Head of caudate nucleus (tissue), 42 donors: ENCODE data around the gene SYNDIG1.

Source experiments
- DNase-seq, 42 donors: peaks; one replicate each; pipeline versions ENCODE4 v3.0.0 to v3.0.0-alpha.2; 2020 to 2021; ENCODE audit warnings: mixed read lengths in 7 of 42
- intact Hi-C: fragments of 100-400 bp; cut with DNase I; formaldehyde crosslinking; loops from one replicate; pipeline ENCODE4 v1.15.0; 2022

SYNDIG1 gene

DNA sequence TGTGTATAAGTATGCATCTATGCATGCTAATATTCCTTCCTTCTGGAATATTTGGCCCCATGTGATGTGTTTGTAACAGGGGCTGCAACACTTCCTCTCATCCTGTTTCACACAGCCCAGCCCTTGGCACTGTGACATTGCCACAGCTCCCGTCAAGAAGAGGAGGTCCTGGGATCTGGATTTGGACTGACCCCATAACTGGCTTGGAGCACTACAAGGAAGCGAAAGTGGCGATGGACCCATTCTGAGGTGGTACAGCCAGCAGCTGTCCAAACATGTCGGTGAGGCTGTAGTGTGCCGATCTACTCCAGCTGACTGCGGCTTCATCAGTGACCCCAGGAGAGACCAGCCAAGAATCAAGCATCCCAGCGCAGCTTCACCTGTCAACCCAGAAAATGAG is 18.2 kb downstream of the SYNDIG1 start:
- DNase-seq, result peak in 8 of 42 donors; percentile 0 to 23 (median 10)
- intact Hi-C loops, result no loop called here

- intact Hi-C loops, result no loop called here
- DNase-seq, result peak in 6 of 42 donors; percentile 1 to 27 (median 6)
Measured at GRCh38 chr20:24488064-24488799, 18.8 kb downstream of the SYNDIG1 start.

- intact Hi-C loops, result no loop called here
- peak in 2 of 42 donors; percentile 13 to 26 for DNase-seq
Measured at GRCh38 chr20:24488800-24489175, 19.4 kb downstream of the SYNDIG1 start.

DNA sequence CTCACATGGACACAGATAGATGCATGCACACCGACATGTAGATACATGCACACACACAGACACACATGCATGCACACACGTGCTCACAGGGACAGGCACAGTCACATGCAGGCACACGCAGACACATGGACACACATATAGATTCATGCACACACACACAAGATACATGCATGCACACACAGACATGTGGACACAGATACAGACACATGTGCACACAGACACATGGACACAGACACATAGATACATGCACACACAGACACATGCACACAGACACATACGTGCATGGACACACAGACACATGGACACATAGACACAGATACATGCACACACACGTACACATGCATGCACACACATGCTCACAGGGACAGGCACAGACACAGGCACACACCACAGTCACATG is 19.8 kb downstream of the SYNDIG1 start:
- peak in 2 of 42 donors; percentile 6 to 21 for DNase-seq

DNA sequence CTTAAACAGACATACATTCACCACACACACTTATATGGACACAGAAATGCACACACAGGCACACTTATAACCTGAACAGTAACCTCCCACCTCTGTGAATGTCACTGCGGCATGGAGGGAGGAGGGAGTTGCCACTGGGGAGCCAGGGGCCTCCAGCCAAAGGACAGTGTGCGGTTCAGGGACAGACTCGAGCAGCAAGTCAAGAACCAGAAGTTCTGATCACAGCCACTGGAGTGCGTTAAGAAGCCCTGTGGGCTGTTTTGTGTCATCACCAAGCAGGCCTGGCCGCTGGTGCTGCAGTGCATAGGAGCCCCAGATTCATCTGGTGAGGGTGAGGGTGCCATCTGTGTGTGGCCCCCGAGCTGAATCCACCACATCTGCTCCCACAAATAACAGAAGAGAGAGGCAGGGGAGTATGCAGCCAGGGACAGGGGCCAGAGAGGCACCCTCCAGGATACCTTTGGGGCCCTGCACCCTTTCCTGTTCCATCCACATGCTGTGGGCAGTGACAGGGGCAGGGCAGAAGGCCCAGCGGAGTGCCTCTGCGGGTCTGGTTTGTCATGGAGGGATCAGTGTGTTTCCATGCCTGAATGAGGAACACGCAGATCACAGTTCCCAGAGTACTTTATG is 20.3 kb downstream of the SYNDIG1 start:
- intact Hi-C loops, result no loop called here
- DNase-seq, result peak in 6 of 42 donors; percentile 8 to 36 (median 24)

More for the DNA sequence above, 19.8 kb downstream of the SYNDIG1 start:
- intact Hi-C loops, result no loop called here

GRCh38 chr20:24490598-24490997 is 21.2 kb downstream of the SYNDIG1 start:
- intact Hi-C loops, result no loop called here
- DNase-seq, result peak in 5 of 42 donors; percentile 1 to 40 (median 13)

GRCh38 chr20:24491041-24491756 is 21.8 kb downstream of the SYNDIG1 start:
- DNase-seq, result peak in 8 of 42 donors; percentile 1 to 40 (median 22)
- intact Hi-C loops, result no loop called here

DNA sequence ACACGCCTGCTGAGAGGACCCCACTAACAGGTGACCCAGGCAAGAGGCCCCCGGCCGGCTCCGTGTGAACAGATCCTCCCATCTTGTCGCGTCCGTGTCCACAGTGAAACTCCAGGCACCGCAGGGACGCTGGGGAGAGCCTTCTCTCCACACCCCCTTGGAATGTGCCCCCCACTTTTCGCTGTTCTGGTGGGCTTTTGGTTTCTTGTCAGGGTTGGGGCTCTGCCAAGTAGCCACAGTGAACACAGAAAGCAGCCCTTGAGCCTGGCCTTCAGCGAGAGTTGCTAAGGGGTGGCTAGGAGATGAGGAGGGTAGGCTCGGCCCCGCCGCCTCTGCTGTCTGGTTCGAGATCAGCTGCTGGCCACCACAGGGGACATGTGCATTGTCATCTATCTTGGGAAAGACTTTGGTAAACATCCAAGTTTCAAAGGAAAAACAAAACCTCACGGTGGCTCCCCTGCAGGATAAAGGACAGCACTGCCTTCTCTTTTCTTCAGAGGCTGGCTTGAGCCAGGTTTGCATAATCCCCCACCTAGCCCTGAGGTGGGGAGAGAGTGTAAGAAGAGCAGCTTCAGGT is 22.7 kb downstream of the SYNDIG1 start:
- peak in 7 of 42 donors; percentile 4 to 43 (median 32) for DNase-seq
- intact Hi-C loops, result no loop called here

DNA sequence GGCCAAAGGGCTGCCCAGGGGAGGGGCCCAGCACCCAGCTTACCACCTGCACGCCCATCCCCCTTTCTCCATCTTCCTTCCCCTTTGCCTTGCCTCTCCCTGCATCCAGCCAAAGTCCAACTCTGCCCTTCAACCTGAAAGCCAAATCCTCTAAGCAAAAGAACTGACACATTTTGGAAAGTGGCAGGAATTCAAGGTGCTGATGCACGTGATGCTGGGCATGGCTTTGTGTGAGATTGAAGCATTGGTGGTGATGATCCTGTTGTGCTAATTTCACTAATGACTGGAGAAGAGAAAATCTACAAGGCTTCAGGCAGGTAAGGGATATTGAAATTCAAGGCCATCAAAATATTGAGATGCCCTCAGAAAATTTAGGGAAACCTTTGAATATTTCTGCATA is 23.3 kb downstream of the SYNDIG1 start:
- intact Hi-C loops, result no loop called here
- peak in 1 of 42 donors; percentile 28 for DNase-seq

GRCh38 chr20:24493181-24493580 is 23.8 kb downstream of the SYNDIG1 start:
- intact Hi-C loops, result no loop called here
- DNase-seq, result peak in 4 of 42 donors; percentile 22 to 29 (median 28)

GRCh38 chr20:24493661-24494459 is 24.4 kb downstream of the SYNDIG1 start:
- intact Hi-C loops, result no loop called here
- peak in 5 of 42 donors; percentile 2 to 37 (median 27) for DNase-seq

DNA sequence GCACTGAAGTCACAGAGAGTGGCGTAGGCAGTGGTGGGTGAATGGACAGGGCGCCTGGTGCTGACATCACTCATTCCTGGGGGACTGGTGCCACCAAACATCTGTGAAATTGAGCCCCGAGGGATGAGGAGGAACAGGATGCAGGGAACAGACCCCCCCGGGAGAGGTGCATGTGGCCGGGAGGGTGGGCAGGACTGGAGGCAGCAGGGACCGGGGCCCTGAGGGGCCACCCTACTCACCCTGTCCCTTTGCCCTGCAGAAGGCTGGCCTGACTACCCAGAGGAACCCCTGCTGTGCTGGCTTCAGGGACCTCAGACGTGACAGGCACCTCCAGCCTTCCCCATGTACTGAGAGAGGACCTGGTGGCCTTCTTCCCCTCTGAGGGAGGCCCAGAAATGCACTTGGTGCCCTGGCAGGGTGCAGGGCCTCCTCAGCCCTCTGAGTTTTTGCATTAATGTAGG is 25.1 kb downstream of the SYNDIG1 start:
- DNase-seq, result peak in 2 of 42 donors; percentile 14 to 22
- intact Hi-C loops, result no loop called here

GRCh38 chr20:24495266-24495665 is 25.8 kb downstream of the SYNDIG1 start:
- peak in 4 of 42 donors; percentile 1 to 37 (median 28) for DNase-seq
- intact Hi-C loops, result no loop called here

- DNase-seq, result peak in 3 of 42 donors; percentile 1 to 41 (median 32)
- intact Hi-C loops, result no loop called here
Measured at GRCh38 chr20:24497851-24498250, 28.4 kb downstream of the SYNDIG1 start.

DNA sequence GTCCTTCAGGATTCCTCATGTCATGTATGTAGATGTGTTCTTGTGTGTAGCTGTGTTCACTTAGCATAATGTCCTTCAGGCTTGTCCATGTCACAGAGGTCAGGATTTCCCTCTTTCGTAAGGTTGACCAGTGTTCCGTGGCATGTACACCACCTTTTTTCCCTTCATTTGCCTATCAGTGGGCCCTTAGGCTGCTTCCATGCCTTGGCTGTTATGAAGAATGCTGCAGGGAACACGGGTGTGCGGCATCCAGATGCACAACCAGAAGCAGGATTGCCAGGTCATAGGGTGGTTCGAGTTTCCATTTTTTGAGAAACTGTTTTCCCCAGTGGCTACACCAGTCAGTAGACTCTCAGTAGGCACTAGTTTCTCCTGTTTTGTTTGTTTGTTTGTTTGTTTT is 29.2 kb downstream of the SYNDIG1 start:
- peak in 2 of 42 donors; percentile 4 to 35 for DNase-seq
- intact Hi-C loops, result no loop called here

DNA sequence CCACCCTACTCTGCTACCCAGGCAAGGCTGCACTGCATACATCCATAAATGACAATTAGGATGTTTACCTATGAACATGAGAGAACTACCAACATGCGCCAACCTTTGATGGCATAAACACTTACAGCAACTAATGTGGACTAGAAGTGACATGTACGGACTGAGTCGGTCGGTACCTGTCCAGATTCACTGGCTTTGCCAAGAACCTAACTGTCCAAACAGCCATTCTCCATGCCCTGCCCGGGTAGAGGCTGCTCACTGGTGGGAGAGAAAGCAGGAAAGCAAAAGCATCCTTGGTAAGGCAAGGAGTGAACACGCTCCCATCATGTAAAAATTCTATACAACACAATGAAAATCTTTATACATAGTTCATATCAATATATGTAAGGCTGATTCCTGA is 30.0 kb downstream of the SYNDIG1 start:
- intact Hi-C loops, result no loop called here
- peak in 4 of 42 donors; percentile 21 to 38 (median 32) for DNase-seq

DNA sequence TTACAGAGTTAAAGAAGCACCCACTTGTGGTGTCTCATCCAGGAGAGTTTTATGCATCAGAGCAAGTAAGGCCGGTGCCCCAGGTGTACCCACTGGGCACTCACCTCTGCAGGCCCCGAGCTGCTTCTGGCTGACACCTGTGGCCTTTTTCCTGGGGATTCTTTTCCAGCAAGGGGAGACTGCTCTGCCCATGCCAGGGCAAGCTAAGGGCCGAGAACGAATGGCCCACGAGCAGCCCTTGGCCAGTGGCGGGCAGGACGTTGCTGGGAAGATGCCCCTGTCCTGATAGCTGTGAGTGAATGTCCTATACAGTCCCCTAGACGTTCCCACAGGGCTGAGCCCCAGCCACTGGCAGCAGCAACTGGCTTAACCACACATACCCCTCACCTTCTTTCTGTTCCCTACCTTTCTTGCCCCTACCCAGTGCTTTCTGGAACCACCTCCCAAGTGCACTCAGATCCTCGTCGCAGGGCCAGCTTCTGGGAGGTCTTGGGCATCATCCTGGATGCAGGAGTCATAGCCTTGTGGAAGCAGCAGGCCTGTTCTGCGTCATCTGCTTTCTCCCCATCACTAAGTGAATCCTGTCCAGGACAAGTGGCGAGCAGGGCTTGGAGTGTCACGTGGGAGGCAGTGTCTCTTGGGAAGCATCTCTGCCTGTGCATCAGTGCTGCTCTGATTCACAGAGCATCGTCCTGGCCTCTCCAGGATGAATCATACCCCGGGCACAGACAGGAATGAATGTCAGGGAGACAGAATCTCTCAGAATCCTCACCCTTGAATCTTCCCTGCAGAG is 32.5 kb downstream of the SYNDIG1 start:
- intact Hi-C loops, result no loop called here
- DNase-seq, result peak; percentile 54 to 92 (median 77)

DNA sequence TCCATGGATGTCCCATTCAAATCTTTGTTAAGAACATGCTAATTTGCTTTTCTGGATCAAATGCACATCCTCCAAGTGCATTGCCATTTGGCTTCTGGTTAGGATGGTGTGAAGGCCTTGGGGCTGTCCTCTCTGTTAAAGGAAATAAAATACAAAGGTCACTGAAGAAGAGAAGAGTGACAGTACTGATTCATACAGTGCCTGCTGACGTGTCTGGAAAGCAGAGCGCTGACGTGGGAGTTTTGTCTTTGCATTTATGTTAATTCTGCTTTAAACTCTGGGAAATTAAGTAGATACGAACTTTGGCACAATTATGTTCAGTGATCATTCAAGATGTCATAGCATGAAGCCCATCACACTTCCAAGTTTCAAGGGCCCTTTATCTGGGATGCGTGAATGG is 33.2 kb downstream of the SYNDIG1 start:
- DNase-seq, result peak in 34 of 42 donors; percentile 44 to 88 (median 58)
- intact Hi-C loops, result no loop called here
